Vagina (tissue), 2 donors: ENCODE results near the gene SPOP.

ENCODE experiments used
- POLR2A ChIP-seq, 2 donors: fragments of 450-650 bp; IDR thresholded peaks; one replicate each; pipeline ENCODE4 v1.6.1; 2017; ENCODE audit warnings: antibody characterized with exemption in 2 of 2, mild to moderate bottlenecking in 2 of 2, moderate library complexity in 2 of 2
- TF ChIP-seq, protein P1 (sequence below), 3 experiments: fragments of 450-650 bp in 2 of 3; fragments of 200-600 bp in 1 of 3; sonication (generic) in 1 of 3; IDR thresholded peaks; one replicate each; pipeline ENCODE4 v1.5.1; 2017 to 2019; ENCODE audit warnings: antibody characterized with exemption in 3 of 3, mild to moderate bottlenecking in 2 of 3, moderate library complexity in 2 of 3

DNA sequence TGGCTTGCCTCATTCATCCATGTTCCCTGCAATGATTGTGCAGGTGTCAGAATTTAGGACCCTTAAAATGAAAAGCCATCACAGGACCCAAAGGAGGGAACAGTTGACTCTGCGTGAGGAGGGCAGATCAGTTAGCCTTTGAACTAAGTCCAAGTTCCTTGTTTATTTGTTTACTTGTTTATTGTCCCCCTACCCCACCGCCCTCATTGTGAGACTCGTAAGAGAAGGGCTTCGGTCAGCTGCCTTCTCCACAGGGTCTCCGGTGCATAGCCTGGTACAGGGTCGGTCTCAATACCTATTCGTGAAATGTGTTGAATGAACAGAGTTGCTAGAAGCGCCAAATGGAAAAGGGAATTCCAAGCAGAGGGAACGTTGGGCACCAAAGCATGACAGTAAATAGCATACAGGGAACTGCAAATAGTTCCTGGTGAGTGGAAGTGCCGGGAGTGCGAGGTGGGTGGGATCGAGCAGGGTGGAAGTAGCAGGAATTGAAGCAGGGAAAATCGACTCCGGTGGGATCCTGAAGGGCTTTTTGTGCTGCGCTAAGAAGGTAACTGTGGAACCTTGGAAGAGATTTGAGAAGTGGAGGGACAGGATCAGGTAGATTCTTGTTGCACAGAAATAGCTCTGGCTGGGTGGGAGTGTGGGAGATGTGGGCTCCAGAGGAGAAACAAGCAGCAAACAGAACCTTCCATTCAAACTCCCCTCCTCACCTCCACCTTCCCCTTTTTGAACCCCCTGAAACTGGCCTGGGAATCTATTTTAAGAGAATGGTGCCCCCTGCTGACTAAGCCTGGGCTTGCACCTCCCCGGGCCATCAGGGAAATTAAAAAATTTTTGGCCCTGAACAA lies 17.2 kb upstream of the SPOP start:
- TF ChIP-seq POLR2A (IDR thresholded peaks at IDR 0.05), result no peak
- TF ChIP-seq, protein P1, sequence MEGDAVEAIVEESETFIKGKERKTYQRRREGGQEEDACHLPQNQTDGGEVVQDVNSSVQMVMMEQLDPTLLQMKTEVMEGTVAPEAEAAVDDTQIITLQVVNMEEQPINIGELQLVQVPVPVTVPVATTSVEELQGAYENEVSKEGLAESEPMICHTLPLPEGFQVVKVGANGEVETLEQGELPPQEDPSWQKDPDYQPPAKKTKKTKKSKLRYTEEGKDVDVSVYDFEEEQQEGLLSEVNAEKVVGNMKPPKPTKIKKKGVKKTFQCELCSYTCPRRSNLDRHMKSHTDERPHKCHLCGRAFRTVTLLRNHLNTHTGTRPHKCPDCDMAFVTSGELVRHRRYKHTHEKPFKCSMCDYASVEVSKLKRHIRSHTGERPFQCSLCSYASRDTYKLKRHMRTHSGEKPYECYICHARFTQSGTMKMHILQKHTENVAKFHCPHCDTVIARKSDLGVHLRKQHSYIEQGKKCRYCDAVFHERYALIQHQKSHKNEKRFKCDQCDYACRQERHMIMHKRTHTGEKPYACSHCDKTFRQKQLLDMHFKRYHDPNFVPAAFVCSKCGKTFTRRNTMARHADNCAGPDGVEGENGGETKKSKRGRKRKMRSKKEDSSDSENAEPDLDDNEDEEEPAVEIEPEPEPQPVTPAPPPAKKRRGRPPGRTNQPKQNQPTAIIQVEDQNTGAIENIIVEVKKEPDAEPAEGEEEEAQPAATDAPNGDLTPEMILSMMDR (IDR thresholded peaks at IDR 0.05), result peak; percentile 88 to 99 (median 97)
